Stimulated activated CD8-positive, alpha-beta memory T cell treated with anti-CD3 and anti-CD28 coated beads, Interleukin-12 subunit alpha, Interleukin-12 subunit beta, amount 100 ng/mL, for 1 hour (primary cell): ENCODE data around the gene SPACA5.
"Not testable (repeated sequence)": the region's sequence is repeated elsewhere in the genome, so short reads cannot be mapped to it uniquely, and the experiment has no call there.

Experiments
- DNase-seq: peaks from one replicate; pipeline ENCODE4 v3.0.0-alpha.2; 2020; ENCODE audit warnings: low read depth

Gene SPACA5

DNA sequence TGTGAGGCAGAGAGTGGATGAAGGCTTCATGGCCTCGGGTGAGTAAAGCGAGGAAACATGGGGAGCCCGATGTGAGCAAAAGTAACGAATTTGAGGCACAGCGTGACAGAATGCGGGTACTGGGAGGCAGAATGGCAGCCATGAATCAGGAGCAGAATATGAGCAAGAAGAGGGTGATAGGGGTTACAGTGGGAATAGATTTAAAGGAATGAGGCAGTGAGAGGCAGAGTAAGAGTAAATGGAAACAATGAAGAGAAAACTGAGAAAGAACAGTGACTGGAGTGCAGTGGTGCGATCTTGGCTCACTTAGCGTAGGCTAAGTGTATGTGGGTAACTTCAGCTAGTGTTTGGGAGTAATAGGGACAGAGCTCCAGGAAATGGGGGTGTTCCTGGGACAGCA, at the start of gene SPACA5:
TSS of gene SPACA5 (plus strand) at position 301 of the 400 bp plus-strand sequence. CDS start 815 bp downstream, outside the sequence.
- DNase-seq: not testable (repeated sequence)

DNA sequence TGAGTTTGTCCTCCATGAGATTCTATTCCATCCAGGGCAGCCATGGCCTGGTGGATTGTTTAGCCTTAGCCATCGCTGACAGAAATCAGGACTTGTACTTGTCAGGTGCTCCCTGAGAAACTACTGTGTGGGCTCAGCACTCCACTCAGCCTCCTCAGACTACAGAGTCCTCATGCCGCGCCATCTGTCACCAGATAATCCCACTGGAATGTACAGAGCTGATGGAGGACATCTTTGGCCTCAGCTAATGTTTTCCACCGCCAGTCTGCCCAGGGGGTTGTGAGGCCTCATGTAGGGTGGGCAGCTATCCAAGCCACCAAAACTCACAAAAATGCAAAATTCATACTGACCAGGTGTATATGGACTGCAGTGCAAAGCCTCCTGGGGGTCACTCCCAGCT, 48.6 kb upstream of the SPACA5 start:
- not testable (repeated sequence) for DNase-seq

DNA sequence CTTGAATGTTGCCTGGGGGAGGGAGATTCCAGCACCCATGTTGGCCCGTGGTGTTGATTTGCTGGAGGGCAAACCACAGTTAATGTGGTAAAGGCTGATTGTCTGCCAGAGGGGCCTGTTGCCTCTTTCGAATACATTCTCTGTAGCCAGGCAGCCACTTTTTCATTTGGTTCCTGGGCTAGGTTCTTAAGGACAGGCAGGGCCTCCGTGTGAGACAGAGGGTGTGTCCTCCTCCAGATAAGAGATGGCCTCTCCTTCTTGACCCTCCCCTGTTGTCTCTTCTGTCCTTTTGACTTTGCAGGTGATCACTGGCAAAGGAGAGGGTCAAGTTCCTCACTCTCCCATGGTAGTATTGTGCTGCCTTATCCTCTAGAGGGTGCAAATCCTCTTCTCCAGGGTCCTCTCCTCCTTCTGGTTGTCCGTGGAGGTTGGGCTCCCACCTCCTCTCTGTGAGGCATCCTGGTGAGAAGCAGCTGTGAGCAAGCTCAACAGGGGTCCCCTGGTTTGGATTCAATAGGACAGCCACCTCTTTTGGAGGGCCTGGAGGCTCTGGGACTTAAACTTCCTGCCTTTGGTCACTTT, 47.9 kb upstream of the SPACA5 start:
- no peak for DNase-seq

DNA sequence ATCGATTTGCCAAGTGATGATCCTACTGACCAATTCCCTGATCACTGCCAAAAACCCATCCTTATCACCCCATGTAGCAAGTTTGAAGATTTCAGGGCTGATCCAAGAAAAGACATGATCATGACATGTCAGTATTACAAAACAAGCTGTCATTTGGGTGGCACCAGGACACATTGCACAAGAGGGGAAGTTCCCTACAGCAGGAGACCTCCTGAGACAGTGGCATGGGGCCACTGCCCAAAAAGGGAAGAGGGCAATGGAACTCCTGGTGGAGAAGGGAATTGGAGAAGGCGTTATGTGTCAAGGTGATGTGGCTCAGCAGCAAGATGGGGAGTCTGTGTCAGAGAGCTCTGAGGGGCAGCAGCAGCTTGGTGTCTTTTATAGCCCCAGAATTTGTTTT, 46.4 kb upstream of the SPACA5 start:
- no peak for DNase-seq

DNA sequence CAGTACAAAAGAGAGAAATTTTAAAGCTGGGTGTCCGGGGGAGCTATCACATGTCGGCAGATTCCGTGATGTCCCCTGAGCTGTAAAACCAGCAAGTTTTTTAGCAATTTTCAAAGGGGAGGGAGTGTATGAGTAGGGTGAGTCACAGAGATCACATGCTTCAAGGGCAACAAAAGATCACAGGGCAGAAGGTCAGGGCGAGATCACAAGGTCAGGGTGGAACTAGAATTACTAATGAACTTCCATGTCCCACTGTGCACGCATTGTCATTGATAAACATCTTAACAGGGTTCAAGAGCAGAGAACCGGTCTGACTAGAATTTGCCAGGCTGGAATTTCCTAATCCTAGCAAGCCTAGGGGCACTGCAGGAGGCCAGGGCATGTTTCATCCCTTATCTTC, 45.0 kb upstream of the SPACA5 start:
- DNase-seq: not testable (repeated sequence)

DNA sequence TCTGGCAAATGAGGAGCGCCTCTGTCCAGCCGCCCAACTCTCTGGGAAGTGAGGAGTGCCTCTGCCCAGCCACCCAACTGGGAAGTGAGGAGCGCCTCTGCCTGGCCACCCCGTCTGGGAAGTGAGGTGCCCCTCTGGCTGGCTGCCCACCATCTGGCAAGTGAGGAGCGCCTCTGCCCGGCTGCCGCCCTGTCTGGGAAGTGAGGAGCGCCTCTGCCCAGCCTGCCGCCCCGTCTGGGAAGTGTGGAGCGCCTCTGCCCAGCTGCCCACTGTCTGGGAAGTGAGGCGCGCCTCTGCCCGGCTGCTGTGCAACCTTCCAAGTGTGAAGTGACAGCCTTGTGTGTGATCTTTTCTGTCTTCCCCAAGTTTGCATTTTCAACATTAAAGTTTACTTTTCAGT, 41.3 kb upstream of the SPACA5 start:
- DNase-seq: not testable (repeated sequence)

DNA sequence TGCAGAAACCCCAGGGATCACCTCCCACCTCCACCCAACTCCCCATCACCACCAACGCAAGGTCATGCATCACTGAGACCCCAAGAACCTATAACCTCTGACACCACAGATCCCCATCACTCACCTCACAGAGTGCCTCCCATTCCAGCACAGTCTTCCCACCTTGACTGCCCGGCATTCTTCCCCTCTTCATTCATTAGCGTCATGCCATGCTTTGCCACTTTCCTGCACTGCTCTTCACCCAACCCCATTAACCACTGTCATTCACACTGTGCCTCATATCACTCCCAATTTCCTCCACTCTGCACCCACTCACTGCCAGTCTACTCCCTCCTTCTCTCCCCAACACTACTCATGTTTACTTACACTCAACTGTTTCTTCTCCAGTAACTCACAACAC, 33.6 kb upstream of the SPACA5 start:
- DNase-seq: no peak

DNA sequence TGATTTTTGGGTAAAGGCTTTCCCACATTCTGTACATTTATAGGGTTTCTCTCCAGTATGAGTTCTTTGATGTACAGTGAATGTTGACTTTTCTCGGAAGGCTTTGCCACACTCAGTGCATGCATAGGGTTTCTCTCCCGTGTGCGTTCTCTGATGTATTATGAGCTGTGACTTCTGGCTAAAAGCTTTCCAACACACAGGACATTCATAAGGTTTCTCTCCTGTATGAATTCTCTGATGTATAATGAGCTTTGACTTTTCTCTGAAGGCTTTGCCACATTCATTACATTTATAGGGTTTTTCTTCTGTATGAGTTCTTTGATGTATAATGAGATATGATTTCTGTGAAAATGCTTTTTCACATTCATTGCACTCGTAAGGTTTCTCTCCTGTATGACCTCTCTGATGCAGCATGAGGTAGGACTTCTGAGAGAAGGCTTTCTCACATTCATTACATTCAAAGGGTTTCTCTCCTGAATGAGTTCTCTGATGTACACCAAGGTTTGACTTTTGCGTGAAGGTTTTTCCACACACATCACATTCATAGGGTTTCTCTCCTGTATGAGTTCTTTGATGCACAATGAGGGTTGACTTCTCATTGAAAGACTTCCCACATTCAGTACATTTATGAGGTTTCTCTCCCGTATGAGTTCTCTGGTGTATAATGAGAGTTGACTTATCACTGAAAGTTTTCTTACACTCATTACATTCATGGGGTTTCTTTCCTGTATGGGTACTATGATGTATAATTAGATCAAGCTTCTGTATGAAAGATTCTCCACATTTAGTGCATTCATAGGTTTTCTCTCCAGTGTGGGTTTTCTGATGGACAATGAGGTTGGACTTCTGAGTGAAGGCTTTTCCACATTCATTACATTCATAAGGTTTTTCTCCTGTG, 30.3 kb upstream of the SPACA5 start:
- no peak for DNase-seq

DNA sequence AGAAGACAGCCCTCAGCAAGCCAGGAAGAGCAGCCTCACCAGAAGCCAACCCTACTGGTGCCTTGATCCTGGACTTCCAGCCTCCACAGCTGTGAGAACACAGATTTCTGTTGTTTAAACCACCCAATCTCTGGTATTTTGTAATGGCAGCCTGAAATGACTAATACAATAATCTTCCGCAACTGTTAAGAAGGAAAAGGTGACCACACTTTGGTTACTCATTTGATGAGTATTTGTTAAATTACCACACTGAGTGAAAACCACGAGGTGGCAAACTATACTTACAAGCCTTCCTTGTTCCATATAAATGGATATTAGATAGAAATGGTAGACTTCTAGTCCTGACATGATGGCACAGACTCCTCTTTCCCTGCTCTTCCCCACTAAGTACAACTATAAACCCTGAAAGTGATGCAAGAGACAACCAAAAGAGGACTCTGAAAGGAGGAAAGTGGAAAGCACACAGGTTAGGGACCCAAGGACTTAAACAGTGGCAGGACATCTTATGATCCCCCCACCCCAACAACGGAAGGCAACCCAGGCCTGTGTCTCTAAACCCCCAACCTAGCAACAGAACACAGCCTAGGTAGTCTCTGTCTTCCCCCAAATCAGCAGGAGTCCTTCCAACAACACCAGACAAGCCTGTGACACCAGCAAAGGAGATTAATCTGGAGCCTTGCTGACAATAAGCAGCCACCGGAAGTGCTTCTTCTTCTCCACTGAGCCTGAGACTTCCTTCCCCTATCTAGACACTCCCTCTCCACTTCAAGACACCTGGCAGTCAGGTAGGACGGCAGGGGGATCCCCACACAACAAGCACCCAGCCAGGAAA, 15.3 kb upstream of the SPACA5 start:
- no peak for DNase-seq

DNA sequence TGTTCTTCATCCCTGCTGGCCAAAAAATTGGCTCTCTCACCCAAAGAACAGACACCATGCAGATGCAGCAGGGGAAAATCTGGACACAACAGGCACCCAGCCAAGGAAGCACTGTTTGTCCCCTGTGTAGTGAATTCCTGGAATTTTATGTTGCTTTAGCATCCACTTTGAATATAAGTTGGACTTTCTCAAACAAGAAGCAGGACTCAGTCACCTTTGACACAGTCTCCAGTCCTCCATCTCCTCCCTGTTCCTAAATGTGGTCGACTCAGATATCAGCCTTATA, 14.8 kb upstream of the SPACA5 start:
- no peak for DNase-seq

DNA sequence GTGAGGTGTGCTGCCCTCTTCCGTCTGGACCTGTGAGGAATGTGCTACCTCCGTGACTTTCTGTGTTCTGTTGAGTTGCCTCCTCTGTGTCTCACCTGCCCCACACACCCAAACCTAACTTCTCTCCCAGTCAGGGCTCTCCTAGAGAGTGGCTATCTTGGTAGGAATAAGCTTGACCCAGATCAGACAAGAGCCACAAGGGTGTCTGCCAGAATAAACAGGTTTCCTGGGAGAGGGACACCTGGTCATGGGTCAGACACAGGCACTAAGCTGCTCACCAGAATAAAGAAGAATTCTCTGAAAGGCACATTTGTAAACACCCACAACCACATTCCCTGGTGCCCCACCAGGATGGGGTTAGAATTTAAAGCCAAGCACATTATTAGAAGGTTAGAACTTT, 14.1 kb upstream of the SPACA5 start:
- no peak for DNase-seq

DNA sequence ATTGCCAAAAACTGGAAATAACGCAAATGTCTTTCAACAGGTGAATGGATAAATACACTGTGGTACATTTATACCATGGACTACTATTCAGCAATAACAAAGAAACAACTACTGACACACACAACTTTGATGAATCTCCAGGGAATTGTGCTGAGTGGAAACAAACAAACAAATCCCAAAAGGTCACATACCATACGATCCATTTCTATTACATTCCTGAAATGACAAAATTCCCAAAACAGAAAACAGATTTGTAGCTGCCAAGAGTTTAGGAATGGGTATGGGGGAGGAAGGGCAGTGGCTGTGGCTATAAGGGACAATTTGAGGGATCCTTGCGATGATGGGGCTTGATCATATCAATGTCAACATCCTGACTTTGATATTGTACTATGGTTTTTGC, 5.5 kb upstream of the SPACA5 start:
- no peak for DNase-seq

DNA sequence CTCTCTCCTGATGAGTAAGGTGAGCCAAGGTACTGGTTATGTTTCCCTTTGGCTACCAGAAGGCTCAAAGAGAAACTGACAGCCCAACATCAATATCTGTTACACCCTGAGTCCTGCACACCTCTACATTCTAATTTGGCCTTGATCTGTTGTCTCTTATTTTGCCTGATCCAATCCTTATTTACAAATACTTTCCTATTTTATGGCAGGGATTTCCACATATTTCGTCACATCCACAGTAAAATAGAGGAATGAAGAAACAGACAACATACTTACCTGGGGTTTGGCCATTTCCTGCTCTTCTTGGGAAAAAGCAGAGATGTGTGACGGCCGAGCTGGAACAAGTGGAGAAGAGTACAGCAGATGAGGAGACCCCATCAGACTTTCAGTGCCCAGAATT, 4.5 kb upstream of the SPACA5 start:
- DNase-seq: no peak

DNA sequence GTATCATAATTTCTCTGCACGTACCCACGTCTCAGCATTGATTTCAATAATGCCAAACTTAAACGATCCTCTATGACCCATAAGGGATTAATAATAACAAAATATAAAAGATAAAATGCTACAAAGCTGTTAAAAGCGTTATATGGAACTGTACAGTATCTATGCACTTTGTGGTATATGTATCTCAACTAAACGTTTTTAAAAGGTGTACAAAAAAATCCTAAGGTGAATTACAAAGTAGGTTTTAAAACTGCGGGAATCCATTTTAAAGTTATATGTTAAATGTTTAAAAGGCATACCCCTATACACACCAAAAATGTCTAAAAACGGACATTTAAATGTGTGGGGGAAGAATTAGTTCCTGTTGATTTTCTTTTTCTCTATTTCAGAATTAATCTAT, 3.9 kb upstream of the SPACA5 start:
- DNase-seq: no peak

DNA sequence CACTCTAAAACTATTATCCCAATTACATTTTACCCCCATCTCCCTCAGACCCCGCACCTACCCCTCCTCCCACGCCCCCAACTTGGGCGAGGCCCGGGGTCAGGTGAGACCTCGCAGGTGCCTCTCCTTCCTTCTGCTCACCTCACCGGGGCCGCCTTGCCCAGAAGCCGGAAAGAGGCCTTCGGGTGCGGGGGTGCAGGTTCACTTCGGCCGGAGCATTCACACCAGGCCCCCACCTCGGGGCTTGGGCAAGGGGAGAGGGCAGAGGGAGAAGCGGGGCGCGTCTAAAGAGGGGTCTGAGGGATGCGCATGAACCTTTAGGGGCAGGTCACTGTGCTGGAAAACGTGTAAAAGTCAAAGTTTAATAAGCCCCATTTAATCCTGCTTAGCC, 3.4 kb upstream of the SPACA5 start:
- no peak for DNase-seq

DNA sequence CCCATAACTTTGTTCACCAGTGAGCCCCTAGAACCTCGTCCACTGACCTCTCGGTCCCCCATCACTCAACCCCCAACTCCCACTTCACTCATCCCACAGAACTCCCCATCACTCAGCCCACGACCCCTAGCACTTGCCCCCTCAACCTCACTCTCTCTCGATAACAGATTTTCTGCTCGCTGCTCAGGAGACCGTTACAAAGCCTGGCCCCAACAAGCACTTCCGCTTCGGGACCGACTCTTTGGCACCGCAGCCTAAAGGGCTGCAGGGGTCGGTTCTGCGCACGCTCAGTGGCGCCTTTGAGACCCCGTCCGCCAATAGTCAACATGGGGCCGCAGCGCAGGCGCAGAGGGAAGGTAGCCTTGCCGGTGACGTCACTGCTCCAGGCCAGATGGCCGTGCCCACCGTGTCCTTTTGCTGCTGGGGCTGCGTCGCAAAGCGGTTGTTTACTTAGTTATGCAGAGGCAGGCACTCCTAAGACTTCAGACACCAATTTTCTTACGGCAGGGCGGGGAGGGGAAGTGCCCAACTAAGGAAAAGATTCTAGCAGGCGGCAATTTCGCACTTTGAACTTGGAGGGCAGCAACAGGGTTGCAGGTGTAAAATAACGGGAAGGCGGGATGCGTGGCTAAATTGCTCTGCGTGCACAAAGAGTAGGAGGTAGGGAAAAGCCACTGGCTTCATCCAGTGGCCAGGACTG, 2.9 kb upstream of the SPACA5 start, which contains the start of gene ZNF182:
TSS of gene ZNF182 (minus strand) at position 232 of the 700 bp plus-strand sequence. CDS start 1,380 bp downstream, outside the sequence.
- peak; percentile 87 for DNase-seq

DNA sequence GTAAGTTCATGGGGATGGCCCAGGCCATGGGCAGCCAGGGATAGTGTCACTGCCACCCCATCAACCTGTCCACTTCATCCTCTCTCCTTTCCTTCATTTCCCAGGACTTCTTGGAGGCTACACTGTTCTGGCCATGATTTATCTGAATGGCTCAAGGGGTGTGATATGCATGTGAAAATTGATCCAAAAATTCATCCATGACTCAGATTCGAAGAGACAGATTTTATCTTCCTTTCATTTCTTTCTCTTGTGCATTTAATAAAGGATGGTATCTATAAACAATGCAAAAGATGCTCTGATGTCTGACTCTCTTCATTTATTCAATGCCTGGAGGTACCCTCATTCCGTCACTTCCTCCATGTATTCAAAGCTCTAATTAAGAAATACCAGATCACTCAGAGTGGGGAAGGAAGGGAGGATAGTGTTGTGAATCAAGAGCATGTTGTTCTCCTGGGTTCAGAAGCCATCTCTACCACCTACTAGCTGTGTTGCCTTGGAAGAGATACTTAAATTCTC, 2.7 kb downstream of the SPACA5 start:
- DNase-seq: not testable (repeated sequence)

DNA sequence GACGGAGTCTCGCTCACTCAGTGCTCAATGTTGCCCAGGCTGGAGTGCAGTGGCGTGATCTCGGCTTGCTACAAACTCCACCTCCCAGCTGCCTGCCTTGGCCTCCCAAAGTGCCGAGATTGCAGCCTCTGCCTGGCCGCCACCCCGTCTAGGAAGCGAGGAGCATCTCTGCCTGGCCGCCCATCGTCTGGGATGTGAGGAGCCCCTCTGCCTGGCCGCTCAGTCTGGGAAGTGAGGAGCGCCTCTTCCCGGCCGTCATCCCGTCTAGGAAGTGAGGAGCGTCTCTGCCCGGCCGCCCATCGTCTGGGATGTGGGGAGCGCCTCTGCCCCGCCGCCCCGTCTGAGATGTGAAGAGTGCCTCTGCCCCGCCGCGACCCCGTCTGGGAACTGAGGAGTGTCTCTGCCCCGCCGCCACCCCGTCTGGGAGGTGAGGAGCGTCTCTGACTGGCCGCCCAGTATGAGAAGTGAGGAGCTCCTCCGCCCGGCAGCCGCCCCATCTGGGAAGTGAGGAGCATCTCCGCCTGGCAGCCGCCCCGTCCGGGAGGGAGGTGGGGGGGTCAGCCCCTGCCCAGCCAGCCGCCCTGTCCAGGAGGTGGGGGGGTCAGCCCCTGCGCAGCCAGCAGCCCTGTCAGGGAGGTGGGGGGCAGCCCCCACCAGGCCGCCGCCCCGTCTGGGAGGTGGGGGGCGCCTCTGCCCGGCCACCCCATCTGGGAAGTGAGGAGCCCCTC, 10.0 kb downstream of the SPACA5 start:
- DNase-seq: not testable (repeated sequence)

DNA sequence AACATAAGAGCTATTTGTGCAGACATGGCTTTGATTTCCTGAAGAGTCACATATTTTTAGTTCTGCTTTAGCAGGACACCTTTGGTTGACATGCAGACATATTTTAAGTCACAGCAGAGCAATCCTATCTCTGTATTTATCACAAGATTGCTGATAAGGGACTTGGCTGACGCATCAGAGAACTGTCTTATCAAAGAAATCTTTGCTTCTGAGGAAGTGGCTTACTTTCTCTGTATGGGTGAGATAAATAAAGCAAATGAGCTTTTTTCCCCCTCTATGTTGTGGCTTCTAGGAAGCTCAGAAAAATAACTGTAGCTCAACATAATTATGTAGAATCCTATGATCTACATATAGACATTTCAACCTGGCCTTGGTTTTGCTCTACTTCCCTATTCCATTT, 13.1 kb downstream of the SPACA5 start:
- DNase-seq: not testable (repeated sequence)

DNA sequence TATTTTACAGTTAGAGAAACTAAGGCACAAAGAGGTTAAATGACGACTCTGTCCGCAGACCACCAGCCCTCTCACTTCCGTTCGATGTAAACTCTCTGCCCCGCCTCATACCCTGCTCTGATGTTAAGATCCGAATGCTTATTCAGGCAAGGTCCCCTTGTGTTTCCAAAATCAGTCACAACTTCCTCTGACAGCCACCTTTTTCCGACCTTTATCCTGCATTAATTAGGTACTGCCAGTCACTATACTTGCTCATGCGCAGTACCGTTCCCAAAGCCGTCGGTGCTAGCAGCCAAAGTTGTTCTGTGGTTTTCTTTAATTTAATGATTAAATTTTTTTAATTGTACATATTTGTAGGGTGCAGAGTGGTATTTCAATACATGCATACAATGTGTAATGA, 13.7 kb downstream of the SPACA5 start:
- DNase-seq: not testable (repeated sequence)
